PC-3 (cell line): ENCODE measurements around the gene TUT7. TPM values are rescaled to one million over a fixed set of nuclear protein-coding genes. Genes with fewer than 3 reads are reported as not detected.

Experiments
- ATAC-seq: fragments of 200-7000 bp; cut with Tn5 transposase; 2 replicates; pipeline ENCODE4 v1.9.1; 2020; ENCODE audit warnings: mild to moderate bottlenecking, moderate library complexity
- BruUV-seq: library from RNA; stranded (reverse); fragments of 400-500 nt; replicated peaks from 2 replicates; lab custom pipeline; 2021; lab: Mats Ljungman, UMichigan
- CTCF ChIA-PET: fragments of 300-600 bp; sonication (Branson Sonifier 250); formaldehyde crosslinking; loops from one replicate; lab custom pipeline; 2022; ENCODE audit warnings: antibody characterized with exemption; lab: Charles Lee
- POLR2A ChIA-PET: fragments of 300-600 bp; sonication (Branson Sonifier 250); formaldehyde crosslinking; loops from one replicate; lab custom pipeline; 2022; ENCODE audit warnings: antibody characterized with exemption; ENCODE audit not compliant: unreplicated experiment; lab: Charles Lee
- DNase-seq: peaks from one replicate; pipeline ENCODE4 v3.0.0-alpha.2; 2015
- H2AFZ ChIP-seq: fragments of 300-600 bp; sonication (generic); 2 replicates; pipeline ENCODE4 v1.6.0; 2016; ENCODE audit warnings: antibody characterized with exemption, low read length
- H3F3A ChIP-seq: fragments of 300-600 bp; sonication (generic); one replicate; pipeline ENCODE4 v1.6.0; 2017; ENCODE audit warnings: antibody characterized with exemption, low read length, control low read depth, mild to moderate bottlenecking; ENCODE audit not compliant: unreplicated experiment
- H3K27ac ChIP-seq: fragments of 300-600 bp; sonication (generic); 2 replicates; pipeline ENCODE4 v1.5.1; 2016; ENCODE audit warnings: mild to moderate bottlenecking, low read length
- H3K27me3 ChIP-seq: fragments of 300-600 bp; sonication (generic); 2 replicates; pipeline ENCODE4 v1.6.1; 2016; ENCODE audit warnings: low read length, mixed read lengths
- H3K36me3 ChIP-seq: fragments of 300-600 bp; sonication (generic); 2 replicates; pipeline ENCODE4 v1.6.1; 2016; ENCODE audit warnings: low read depth, mixed run types, low read length, mixed read lengths
- H3K4me1 ChIP-seq: fragments of 300-600 bp; sonication (generic); 2 replicates; pipeline ENCODE4 v1.5.1; 2016; ENCODE audit warnings: low read length; ENCODE audit not compliant: insufficient read depth
- H3K4me2 ChIP-seq: fragments of 300-600 bp; sonication (generic); 2 replicates; pipeline ENCODE4 v1.6.0; 2016; ENCODE audit warnings: low read length
- H3K4me3 ChIP-seq: fragments of 300-600 bp; sonication (generic); 2 replicates; pipeline ENCODE4 v1.5.1; 2016; ENCODE audit warnings: mild to moderate bottlenecking, low read length, mixed read lengths
- H3K79me2 ChIP-seq: fragments of 300-600 bp; sonication (generic); 2 replicates; pipeline ENCODE4 v1.6.1; 2017; ENCODE audit warnings: low read length, mixed read lengths
- H3K9ac ChIP-seq: fragments of 300-600 bp; sonication (generic); 2 replicates; pipeline ENCODE4 v1.6.0; 2016; ENCODE audit warnings: mild to moderate bottlenecking, low read length
- H3K9me2 ChIP-seq: fragments of 300-600 bp; sonication (generic); replicated peaks from 2 replicates; pipeline ENCODE4 v1.6.1; 2016; ENCODE audit warnings: mixed run types, low read length, mixed read lengths
- H3K9me3 ChIP-seq: fragments of 300-600 bp; sonication (generic); 2 replicates; pipeline ENCODE4 v1.6.1; 2016; ENCODE audit warnings: low read length, mixed read lengths
- H4K20me1 ChIP-seq: fragments of 300-600 bp; sonication (generic); 2 replicates; pipeline ENCODE4 v1.6.1; 2016; ENCODE audit warnings: low read length, mixed read lengths
- EZH2 ChIP-seq: fragments of 300-600 bp; sonication (generic); IDR thresholded peaks from one replicate; pipeline ENCODE4 v1.6.1; 2017; ENCODE audit warnings: antibody characterized with exemption, mild to moderate bottlenecking, low read length; ENCODE audit not compliant: unreplicated experiment
- EZH2phosphoT487 ChIP-seq: fragments of 300-600 bp; sonication (generic); IDR thresholded peaks from 2 replicates; pipeline ENCODE4 v1.6.1; 2018; ENCODE audit warnings: mild to moderate bottlenecking, antibody characterized with exemption, low read length, borderline replicate concordance
- intact Hi-C: fragments of 100-400 bp; cut with micrococcal nuclease; formaldehyde crosslinking; loops from 2 replicates; pipeline ENCODE4 v1.9.0; 2023
- total RNA-seq: library from RNA; depleted of rRNA; stranded (reverse); fragments of >200 nt; gene quantifications from 2 replicates; pipeline ENCODE4 v1.2.3, GENCODE V29; 2014
- TF ChIP-seq, protein P1 (sequence below): fragments of 300-600 bp; sonication (generic); conservative IDR thresholded peaks from 2 replicates; pipeline ENCODE4 v1.5.1; 2017; ENCODE audit warnings: antibody characterized with exemption, low read depth, mild to moderate bottlenecking, low read length

Gene TUT7
- total RNA-seq, 1 experiment from 2014 or later = 12.3 TPM

DNA sequence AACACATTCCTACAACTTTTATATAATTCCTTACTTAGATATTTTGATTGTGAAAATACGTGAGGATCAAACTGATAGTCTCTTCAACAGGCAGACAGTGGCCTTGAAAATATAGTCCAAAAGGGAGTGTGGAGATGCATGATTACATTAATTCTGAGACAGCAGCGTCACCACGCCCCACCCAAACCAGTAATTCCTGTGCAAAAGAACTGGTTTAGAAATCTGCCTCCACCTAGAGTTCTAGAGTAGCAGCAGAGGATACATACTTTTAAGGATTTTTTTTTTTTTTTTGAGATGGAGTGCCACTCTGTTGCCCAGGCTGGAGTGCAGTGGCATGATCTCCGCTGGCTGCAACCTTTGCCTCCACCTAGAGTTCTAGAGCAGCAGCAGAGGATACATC lies 1.6 kb upstream of the TUT7 start:
- H3K4me3 ChIP-seq = peak overlapping the region; percentile 100; the same call in 1 of the 2 replicates
- intact Hi-C loops = loop anchor here (10.0 kb wide), 3 partner anchors 49 to 261 kb away; partner anchors contain the start of gene GOLM1
- H3K9me3 ChIP-seq = no peaks in the 10 kb centered on the region
- POLR2A ChIA-PET = no interaction called here
- peaks cover 15% of the 10 kb centered on the region for H3K4me1 ChIP-seq
- BruUV-seq = no TSS peak
- no peak for TF ChIP-seq EZH2phosphoT487
- TF ChIP-seq, protein P1, sequence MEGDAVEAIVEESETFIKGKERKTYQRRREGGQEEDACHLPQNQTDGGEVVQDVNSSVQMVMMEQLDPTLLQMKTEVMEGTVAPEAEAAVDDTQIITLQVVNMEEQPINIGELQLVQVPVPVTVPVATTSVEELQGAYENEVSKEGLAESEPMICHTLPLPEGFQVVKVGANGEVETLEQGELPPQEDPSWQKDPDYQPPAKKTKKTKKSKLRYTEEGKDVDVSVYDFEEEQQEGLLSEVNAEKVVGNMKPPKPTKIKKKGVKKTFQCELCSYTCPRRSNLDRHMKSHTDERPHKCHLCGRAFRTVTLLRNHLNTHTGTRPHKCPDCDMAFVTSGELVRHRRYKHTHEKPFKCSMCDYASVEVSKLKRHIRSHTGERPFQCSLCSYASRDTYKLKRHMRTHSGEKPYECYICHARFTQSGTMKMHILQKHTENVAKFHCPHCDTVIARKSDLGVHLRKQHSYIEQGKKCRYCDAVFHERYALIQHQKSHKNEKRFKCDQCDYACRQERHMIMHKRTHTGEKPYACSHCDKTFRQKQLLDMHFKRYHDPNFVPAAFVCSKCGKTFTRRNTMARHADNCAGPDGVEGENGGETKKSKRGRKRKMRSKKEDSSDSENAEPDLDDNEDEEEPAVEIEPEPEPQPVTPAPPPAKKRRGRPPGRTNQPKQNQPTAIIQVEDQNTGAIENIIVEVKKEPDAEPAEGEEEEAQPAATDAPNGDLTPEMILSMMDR = peak; percentile 39
- H3K36me3 ChIP-seq = no peaks in the 10 kb centered on the region; the same call in 1 of the 2 replicates
- no peak overlapping the region for H2AFZ ChIP-seq
- DNase-seq (peak; percentile 79), ATAC-seq (0 out of 2 replicates have a peak, but pooled peaks have one; percentile 6)
- peak overlapping the region; percentile 99 for H3K4me2 ChIP-seq
- H3F3A ChIP-seq = no peaks in the 10 kb centered on the region
- H3K27me3 ChIP-seq = no peaks in the 10 kb centered on the region
- H3K79me2 ChIP-seq = peaks cover 33% of the 10 kb centered on the region
- peak overlapping the region; percentile 52 for H3K27ac ChIP-seq
- H4K20me1 ChIP-seq = no peaks in the 10 kb centered on the region
- H3K9ac ChIP-seq = 0 out of 2 replicates have a peak overlapping the region, but pooled peaks have one; percentile 85
- no peaks in the 10 kb centered on the region for H3K9me2 ChIP-seq
- CTCF ChIA-PET = no interaction called here

DNA sequence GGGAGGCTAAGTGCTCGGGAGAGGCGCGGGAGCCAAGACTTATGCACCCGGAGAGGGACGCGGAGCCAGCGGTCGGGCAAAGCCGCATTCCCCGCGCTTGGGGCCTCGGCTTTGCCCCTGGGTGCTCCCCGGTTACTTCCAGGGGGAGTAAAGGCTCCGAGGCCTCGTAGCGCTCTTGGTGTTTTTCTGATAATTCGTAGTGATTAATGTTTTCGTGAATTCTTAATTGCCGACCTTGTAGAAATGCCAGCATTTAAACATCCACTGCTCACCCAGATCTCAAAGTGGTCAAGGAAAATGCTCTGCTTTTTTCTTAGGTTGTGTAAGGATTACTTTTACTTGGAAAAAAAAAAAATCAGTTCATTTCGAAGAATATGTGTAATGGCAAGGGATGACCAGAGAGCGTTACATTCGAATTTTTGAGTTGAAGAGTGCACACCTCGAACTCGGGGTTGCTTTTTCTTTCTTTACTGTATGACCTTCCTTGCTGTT lies 654 bp upstream of the TUT7 start:
- ChIA-PET POLR2A (no interaction called here), CTCF (no interaction called here)
- intact Hi-C loops = loop anchor here (1.0 to 10.0 kb wide), 5 partner anchors 50 to 413 kb away; partner anchors contain the start of genes GOLM1, ISCA1 and NAA35

DNA sequence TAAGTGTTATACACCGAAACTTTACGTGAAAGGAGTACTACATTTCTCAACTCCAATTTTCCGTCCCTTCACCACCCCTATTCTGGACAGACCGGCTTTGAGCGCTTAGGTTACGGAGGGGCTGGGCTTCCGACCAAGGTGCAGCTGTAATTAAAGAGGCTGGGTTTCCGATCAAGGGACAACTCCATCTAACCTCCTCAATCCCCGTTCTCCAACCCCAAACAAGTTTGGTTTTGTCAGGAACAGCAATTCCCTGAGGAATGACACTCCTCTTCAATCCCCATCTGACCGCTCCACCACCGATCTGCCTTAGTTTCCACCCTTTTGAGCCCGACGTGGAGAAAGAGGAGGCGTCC lies 577 bp downstream of the TUT7 start:
- Histone ChIP-seq H4K20me1 (no peaks in the 10 kb centered on the region), H3K9me3 (no peaks in the 10 kb centered on the region), H3K27ac (peak overlapping the region; percentile 76), H3K4me3 (peak overlapping the region; percentile 100), H3K9ac (peak overlapping the region; percentile 85), H3K36me3 (no peaks in the 10 kb centered on the region; the same call in 1 of the 2 replicates), H3K4me1 (peaks cover 24% of the 10 kb centered on the region), H3K27me3 (no peaks in the 10 kb centered on the region), H2AFZ (peak overlapping the region; percentile 88), H3K9me2 (no peaks in the 10 kb centered on the region), H3K79me2 (peaks cover 50% of the 10 kb centered on the region), H3K4me2 (peak overlapping the region; percentile 91), H3F3A (no peaks in the 10 kb centered on the region)
- CTCF ChIA-PET = no interaction called here
- TF ChIP-seq, protein P1 = no peak
- TF ChIP-seq EZH2phosphoT487 (no peak), EZH2 (no peak)
- BruUV-seq = no TSS peak
- DNase-seq (peak; percentile 51), ATAC-seq (peak; percentile 8)
- POLR2A ChIA-PET = no interaction called here
- intact Hi-C loops = loop anchor here (1.0 to 10.0 kb wide), 5 partner anchors 51 to 411 kb away; partner anchors contain the start of genes GOLM1, ISCA1 and NAA35

More for the DNA sequence above, 654 bp upstream of the TUT7 start:
- Histone ChIP-seq H3K27ac (peak overlapping the region; percentile 52), H3K4me1 (peaks cover 15% of the 10 kb centered on the region), H3K4me3 (peak overlapping the region; percentile 100), H4K20me1 (no peaks in the 10 kb centered on the region), H2AFZ (peak overlapping the region; percentile 77), H3K4me2 (peak overlapping the region; percentile 99), H3K27me3 (no peaks in the 10 kb centered on the region), H3F3A (no peaks in the 10 kb centered on the region), H3K9ac (peak overlapping the region; percentile 85), H3K36me3 (no peaks in the 10 kb centered on the region; the same call in 1 of the 2 replicates), H3K9me2 (no peaks in the 10 kb centered on the region), H3K9me3 (no peaks in the 10 kb centered on the region), H3K79me2 (peaks cover 43% of the 10 kb centered on the region)
- no peak for DNase-seq
- BruUV-seq = no TSS peak
- TF ChIP-seq, protein P1 = no peak
- TF ChIP-seq EZH2 (no peak), EZH2phosphoT487 (no peak)
- peak; percentile 33; the same call in 1 of the 2 replicates for ATAC-seq
